Activated CD4-positive, CD25-positive, alpha-beta regulatory T cell (primary cell): ENCODE measurements around the gene EBLN1.

Source experiments
- DNase-seq, 4 experiments: peaks; one replicate each; lab custom pipeline; 2025; lab: John Stamatoyannopoulos, UW

The EBLN1 gene

GRCh38 chr10:22217842-22218241 lies at the start of gene EBLN1:
EBLN1 (minus strand) TSS chr10:22218015; CDS start chr10:22209983, 8,032 bp downstream.
- no peak for DNase-seq

GRCh38 chr10:22265839-22266537 lies 48.2 kb upstream of the EBLN1 start:
- no peak for DNase-seq

GRCh38 chr10:22263106-22263505 lies 45.3 kb upstream of the EBLN1 start:
- no peak for DNase-seq

GRCh38 chr10:22259280-22259679 lies 41.5 kb upstream of the EBLN1 start:
- no peak for DNase-seq

GRCh38 chr10:22258471-22258870 lies 40.7 kb upstream of the EBLN1 start:
- DNase-seq, result no peak

GRCh38 chr10:22253580-22253882 lies 35.7 kb upstream of the EBLN1 start:
- peak in 2 of 4 experiments; percentile 34 to 38 for DNase-seq

GRCh38 chr10:22252801-22253579 lies 35.2 kb upstream of the EBLN1 start:
- DNase-seq, result peak in 2 of 4 experiments; percentile 39 to 41

- DNase-seq, result peak; percentile 29 to 48 (median 42)
Measured at GRCh38 chr10:22252224-22252800, 34.5 kb upstream of the EBLN1 start.

- DNase-seq, result peak; percentile 40 to 48 (median 45)
Measured at GRCh38 chr10:22251751-22252223, 34.0 kb upstream of the EBLN1 start.

GRCh38 chr10:22250897-22251660 lies 33.3 kb upstream of the EBLN1 start:
- no peak for DNase-seq

- no peak for DNase-seq
Measured at GRCh38 chr10:22247636-22248035, 29.8 kb upstream of the EBLN1 start.

- no peak for DNase-seq
Measured at GRCh38 chr10:22246680-22247391, 29.0 kb upstream of the EBLN1 start.

GRCh38 chr10:22245567-22245966 lies 27.8 kb upstream of the EBLN1 start:
- DNase-seq, result no peak

GRCh38 chr10:22244855-22245254 lies 27.0 kb upstream of the EBLN1 start:
- no peak for DNase-seq

- no peak for DNase-seq
Measured at GRCh38 chr10:22244001-22244400, 26.2 kb upstream of the EBLN1 start.

GRCh38 chr10:22243321-22243720 lies 25.5 kb upstream of the EBLN1 start:
- no peak for DNase-seq

- DNase-seq, result no peak
Measured at GRCh38 chr10:22231260-22231659, 13.4 kb upstream of the EBLN1 start.

GRCh38 chr10:22230158-22230833 lies 12.5 kb upstream of the EBLN1 start:
- no peak for DNase-seq

- no peak for DNase-seq
Measured at GRCh38 chr10:22229802-22230157, 12.0 kb upstream of the EBLN1 start.

GRCh38 chr10:22228943-22229801 lies 11.4 kb upstream of the EBLN1 start:
- peak; percentile 54 to 77 (median 68) for DNase-seq
